BJ (cell line): Measurements from ENCODE around the gene UCKL1. TPM values are rescaled to one million over a fixed set of nuclear protein-coding genes. Genes with fewer than 3 reads are reported as not detected.

Experiments
- CTCF ChIA-PET: fragments of 350-600 bp; formaldehyde crosslinking; extraction: SDS; loops from one replicate; lab custom pipeline; 2021; ENCODE audit warnings: antibody characterized with exemption, inconsistent platforms; lab: Yijun Ruan, JAX
- POLR2A ChIA-PET: fragments of 300-600 bp; sonication (Branson Sonifier 250); formaldehyde crosslinking; extraction: SDS; loops from one replicate; lab custom pipeline; 2021; ENCODE audit warnings: antibody characterized with exemption; lab: Charles Lee
- DNase-seq: peaks from one replicate; pipeline ENCODE4 v3.0.0-alpha.2; 2011; ENCODE audit warnings: low read depth
- H3K27me3 ChIP-seq: 2 replicates; pipeline ENCODE4 v1.6.0; 2011; ENCODE audit warnings: low read length; ENCODE audit not compliant: control insufficient read depth, insufficient read depth
- H3K36me3 ChIP-seq: 2 replicates; pipeline ENCODE4 v1.5.1; 2011; ENCODE audit warnings: low read length; ENCODE audit not compliant: control insufficient read depth, insufficient read depth
- H3K4me3 ChIP-seq: 2 replicates; pipeline ENCODE4 v1.5.1; 2011; ENCODE audit warnings: low read depth, mild to moderate bottlenecking, control low read depth, low read length
- CTCF ChIP-seq: IDR thresholded peaks from 2 replicates; pipeline ENCODE4 v1.5.1; 2011; ENCODE audit warnings: low read depth, mild to moderate bottlenecking, control low read depth, inconsistent platforms, low read length, moderate library complexity; ENCODE audit not compliant: insufficient read depth
- polyA plus RNA-seq: library from polyadenylated mRNA; depleted of rRNA; stranded (reverse); fragments of >200 nt; gene quantifications from 2 replicates; pipeline ENCODE4 v1.2.3, GENCODE V29; 2011

The UCKL1 gene
- polyA plus RNA-seq, 1 experiment: 40.1 TPM

- no peak for TF ChIP-seq CTCF
- ChIA-PET POLR2A (interaction anchor here (0.6 kb wide), 1 partner anchor 87 kb away, joined by 3 read pairs; no protein-coding TSS in a partner anchor), CTCF (interaction anchor here (0.6 to 0.7 kb wide), 2 partner anchors 11 to 18 kb away, joined by 3 read pairs; no protein-coding TSS in a partner anchor)
- Histone ChIP-seq H3K27me3 (no peaks in the 10 kb centered on the region), H3K36me3 (peaks cover 54% of the 10 kb centered on the region), H3K4me3 (no peak overlapping the region)
- no peak for DNase-seq
Observed at GRCh38 chr20:63942969-63943807, 13.0 kb downstream of the UCKL1 start.

GRCh38 chr20:63942250-63942951 is 13.8 kb downstream of the UCKL1 start:
- H3K36me3 ChIP-seq: peaks cover 51% of the 10 kb centered on the region
- no peak for DNase-seq
- no peaks in the 10 kb centered on the region for H3K27me3 ChIP-seq
- POLR2A ChIA-PET: interaction anchor here (0.6 kb wide), 1 partner anchor 86 kb away, joined by 3 read pairs; no protein-coding TSS in a partner anchor
- no peak for TF ChIP-seq CTCF
- CTCF ChIA-PET: interaction anchor here (0.6 to 0.7 kb wide), 2 partner anchors 12 to 17 kb away, joined by 3 read pairs; no protein-coding TSS in a partner anchor
- no peak overlapping the region for H3K4me3 ChIP-seq

GRCh38 chr20:63941282-63942081 is 14.7 kb downstream of the UCKL1 start:
- Histone ChIP-seq H3K36me3 (peaks cover 51% of the 10 kb centered on the region), H3K4me3 (no peak overlapping the region), H3K27me3 (no peaks in the 10 kb centered on the region)
- no peak for DNase-seq
- ChIA-PET CTCF (no interaction called here), POLR2A (no interaction called here)
- TF ChIP-seq CTCF: no peak

- ChIA-PET CTCF (interaction anchor here (0.7 kb wide), 1 partner anchor 44 kb away, joined by 3 read pairs; no protein-coding TSS in a partner anchor), POLR2A (no interaction called here)
- H3K4me3 ChIP-seq: no peak overlapping the region
- H3K27me3 ChIP-seq: no peaks in the 10 kb centered on the region
- no peak for DNase-seq
- no peak for TF ChIP-seq CTCF
- peaks cover 50% of the 10 kb centered on the region for H3K36me3 ChIP-seq
Observed at GRCh38 chr20:63940472-63941266, 15.5 kb downstream of the UCKL1 start.
